OCI-LY7 (cell line): ENCODE data around the gene LAMTOR4. TPM values are rescaled to one million over a fixed set of nuclear protein-coding genes. Genes with fewer than 3 reads are reported as not detected.

Experiments
- BruUV-seq: library from RNA; stranded (reverse); fragments of 400-500 nt; replicated peaks from 2 replicates; lab custom pipeline; 2021; lab: Mats Ljungman, UMichigan
- CTCF ChIA-PET: fragments of 300-600 bp; sonication (Branson Sonifier 250); formaldehyde crosslinking; loops from one replicate; lab custom pipeline; 2022; ENCODE audit warnings: antibody characterized with exemption; ENCODE audit not compliant: unreplicated experiment; lab: Charles Lee
- POLR2A ChIA-PET: fragments of 300-600 bp; sonication (Branson Sonifier 250); formaldehyde crosslinking; loops from one replicate; lab custom pipeline; 2022; ENCODE audit warnings: antibody characterized with exemption; lab: Charles Lee
- DNase-seq: peaks from one replicate; pipeline ENCODE4 v3.0.0-alpha.2; 2015; ENCODE audit warnings: low spot score
- H2AFZ ChIP-seq: fragments of 200-600 bp; sonication (generic), shearing (Covaris generic); 2 replicates; pipeline ENCODE4 v1.6.1; 2014; ENCODE audit warnings: mild to moderate bottlenecking, antibody characterized with exemption, low read length, moderate library complexity
- H3K27ac ChIP-seq: fragments of 200-600 bp; sonication (generic); 2 replicates; pipeline ENCODE4 v1.5.1; 2014; ENCODE audit warnings: mixed run types, low read depth, mild to moderate bottlenecking, moderate library complexity, low read length, inconsistent platforms; ENCODE audit not compliant: poor library complexity, severe bottlenecking
- H3K36me3 ChIP-seq: fragments of 200-600 bp; sonication (generic); 2 replicates; pipeline ENCODE4 v1.6.1; 2014; ENCODE audit warnings: mild to moderate bottlenecking, antibody characterized with exemption, low read length, moderate library complexity, mixed read lengths; ENCODE audit not compliant: insufficient read depth
- H3K4me1 ChIP-seq: fragments of 200-600 bp; sonication (generic); 2 replicates; pipeline ENCODE4 v1.5.1; 2014; ENCODE audit warnings: mild to moderate bottlenecking, low read length; ENCODE audit not compliant: insufficient read depth, poor library complexity, severe bottlenecking
- H3K4me2 ChIP-seq: fragments of 200-600 bp; sonication (generic); 2 replicates; pipeline ENCODE4 v1.6.1; 2014; ENCODE audit warnings: mild to moderate bottlenecking, low read length
- H3K4me3 ChIP-seq: fragments of 200-600 bp; sonication (generic); 2 replicates; pipeline ENCODE4 v1.5.1; 2014; ENCODE audit warnings: mild to moderate bottlenecking, low read depth, low read length; ENCODE audit not compliant: poor library complexity, severe bottlenecking
- H3K79me2 ChIP-seq: fragments of 200-600 bp; sonication (generic); 2 replicates; pipeline ENCODE4 v1.6.1; 2016; ENCODE audit warnings: low read depth, mild to moderate bottlenecking, low read length, moderate library complexity, mixed read lengths; ENCODE audit not compliant: insufficient read depth
- H3K9me2 ChIP-seq: fragments of 200-600 bp; sonication (generic); 2 replicates; pipeline ENCODE4 v1.6.1; 2016; ENCODE audit warnings: mild to moderate bottlenecking, low read length, mixed read lengths; ENCODE audit not compliant: insufficient read depth
- H3K9me3 ChIP-seq: fragments of 200-600 bp; sonication (generic); 2 replicates; pipeline ENCODE4 v1.6.1; 2014; ENCODE audit warnings: mild to moderate bottlenecking, mixed run types, low read length, mixed read lengths
- H4K20me1 ChIP-seq: fragments of 200-600 bp; sonication (generic); 2 replicates; pipeline ENCODE4 v1.6.1; 2014; ENCODE audit warnings: mild to moderate bottlenecking, antibody characterized with exemption, low read length, moderate library complexity, mixed read lengths; ENCODE audit not compliant: insufficient read depth
- CTCF ChIP-seq: fragments of 200-600 bp; sonication (generic); conservative IDR thresholded peaks from 2 replicates; pipeline ENCODE4 v1.5.1; 2014; ENCODE audit warnings: mild to moderate bottlenecking, antibody characterized with exemption, low read length, moderate library complexity, mixed read lengths
- EZH2phosphoT487 ChIP-seq: fragments of 200-600 bp; sonication (generic); IDR thresholded peaks from 2 replicates; pipeline ENCODE4 v1.6.1; 2018; ENCODE audit warnings: low read depth, borderline replicate concordance, mild to moderate bottlenecking, mixed run types, antibody characterized with exemption, low read length, moderate library complexity, mixed read lengths
- intact Hi-C: fragments of 100-400 bp; cut with micrococcal nuclease; formaldehyde crosslinking; loops from one replicate; pipeline ENCODE4 v1.10.0; 2022; ENCODE audit not compliant: unreplicated experiment
- total RNA-seq, 2 experiments: library from RNA; depleted of rRNA in 1 of 2; stranded (reverse); fragments of >200 nt in 1 of 2; shearing (Covaris generic) in 1 of 2; gene quantifications; 2 replicates each; pipeline ENCODE4 v1.2.3, GENCODE V29; 2014 to 2022

Gene LAMTOR4
- total RNA-seq, 2 experiments from 2014 or later = 237 to 243 TPM

DNA sequence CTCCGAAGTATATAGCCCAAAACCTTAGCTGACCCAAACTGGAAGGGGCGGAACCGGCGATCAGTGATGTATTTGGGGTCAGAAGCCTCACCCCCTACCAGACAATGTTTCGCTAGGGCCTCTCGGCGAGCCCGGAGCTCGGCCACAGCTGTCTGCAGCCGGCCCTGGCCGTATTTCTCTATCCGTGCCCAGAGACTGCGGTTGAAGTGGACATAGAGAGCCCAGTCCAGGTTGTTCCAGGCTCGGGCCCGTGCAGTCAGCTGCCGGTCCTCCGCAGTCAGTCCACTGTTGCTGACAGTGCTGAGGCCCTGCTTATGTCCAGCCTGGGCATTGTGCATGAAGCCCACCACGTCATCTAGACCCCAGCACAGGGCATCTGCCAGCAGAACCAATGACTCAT lies 11.3 kb downstream of the LAMTOR4 start:
- CTCF ChIA-PET = interaction anchor here (0.6 kb wide), 1 partner anchor 11 kb away, joined by 3 read pairs; the partner anchor contains the start of gene LAMTOR4

GRCh38 chr7:100163006-100163531 lies 14.4 kb downstream of the LAMTOR4 start:
- Histone ChIP-seq H3K27ac (no peak overlapping the region), H3K4me3 (no peak overlapping the region), H3K79me2 (no peaks in the 10 kb centered on the region; the same call in 1 of the 2 replicates), H2AFZ (peak overlapping the region; percentile 50; the same call in 1 of the 2 replicates), H3K4me2 (peak overlapping the region; percentile 49), H3K36me3 (no peaks in the 10 kb centered on the region), H3K9me3 (no peaks in the 10 kb centered on the region), H3K4me1 (peaks cover 34% of the 10 kb centered on the region), H3K9me2 (no peaks in the 10 kb centered on the region), H4K20me1 (no peaks in the 10 kb centered on the region)
- intact Hi-C loops = no loop called here
- TF ChIP-seq EZH2phosphoT487 = no peak
- TF ChIP-seq CTCF = no peak
- no TSS peak for BruUV-seq
- CTCF ChIA-PET = interaction anchor here (1.3 kb wide), 1 partner anchor 14 kb away, joined by 3 read pairs; the partner anchor contains the start of gene LAMTOR4
- POLR2A ChIA-PET = interaction anchor here (0.6 to 1.2 kb wide), 6 partner anchors 9 to 233 kb away, joined by 3 to 7 read pairs (median 4); no protein-coding TSS in a partner anchor
- peak; percentile 40 for DNase-seq

More for the DNA sequence above, 11.3 kb downstream of the LAMTOR4 start:
- H3K27ac ChIP-seq = no peak overlapping the region
- TF ChIP-seq EZH2phosphoT487 (no peak), CTCF (no peak)
- H3K9me2 ChIP-seq = no peaks in the 10 kb centered on the region
- peaks cover 26% of the 10 kb centered on the region for H3K36me3 ChIP-seq
- DNase-seq = no peak
- no peak overlapping the region for H3K4me3 ChIP-seq
- no peak overlapping the region for H2AFZ ChIP-seq
- no peaks in the 10 kb centered on the region for H3K9me3 ChIP-seq
- no TSS peak for BruUV-seq
- peaks cover 10% of the 10 kb centered on the region; the same call in 1 of the 2 replicates for H4K20me1 ChIP-seq
- intact Hi-C loops = no loop called here
- H3K4me1 ChIP-seq = peaks cover 39% of the 10 kb centered on the region
- peaks cover 7% of the 10 kb centered on the region; the same call in 1 of the 2 replicates for H3K79me2 ChIP-seq
- H3K4me2 ChIP-seq = no peak overlapping the region
- POLR2A ChIA-PET = interaction anchor here (0.6 to 1.3 kb wide), 3 partner anchors 16 to 87 kb away, joined by 4 read pairs; no protein-coding TSS in a partner anchor

DNA sequence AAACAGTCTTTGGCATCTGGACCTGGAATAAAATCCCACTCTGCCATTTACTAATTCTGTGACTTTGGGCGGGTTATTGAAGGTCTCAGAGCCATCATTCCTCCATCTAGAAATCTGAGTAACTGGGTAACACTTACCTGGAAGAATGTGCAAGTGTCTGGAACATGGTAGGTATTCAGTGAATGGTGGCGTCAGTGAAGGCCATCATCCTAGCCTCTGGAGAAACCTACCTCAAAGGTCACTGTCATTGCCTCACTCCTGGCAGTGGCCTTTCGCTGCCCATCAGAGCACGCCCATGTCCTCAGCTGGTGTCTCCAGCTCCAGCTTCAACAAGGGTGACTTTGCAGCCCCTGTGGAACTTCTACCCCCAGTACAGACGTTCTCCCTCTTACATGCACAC lies 15.2 kb downstream of the LAMTOR4 start:
- no peaks in the 10 kb centered on the region for H3K79me2 ChIP-seq
- POLR2A ChIA-PET = interaction anchor here (0.6 to 1.2 kb wide), 6 partner anchors 9 to 232 kb away, joined by 3 to 7 read pairs (median 4); no protein-coding TSS in a partner anchor
- H3K4me3 ChIP-seq = no peak overlapping the region
- H3K27ac ChIP-seq = no peak overlapping the region
- CTCF ChIA-PET = interaction anchor here (1.3 kb wide), 1 partner anchor 15 kb away, joined by 3 read pairs; the partner anchor contains the start of gene LAMTOR4
- intact Hi-C loops = no loop called here
- H3K36me3 ChIP-seq = no peaks in the 10 kb centered on the region
- no peak for DNase-seq
- no peaks in the 10 kb centered on the region for H3K9me3 ChIP-seq
- peaks cover 40% of the 10 kb centered on the region for H3K4me1 ChIP-seq
- H4K20me1 ChIP-seq = no peaks in the 10 kb centered on the region
- H3K9me2 ChIP-seq = no peaks in the 10 kb centered on the region
- TF ChIP-seq CTCF = no peak
- no peak for TF ChIP-seq EZH2phosphoT487
- no peak overlapping the region for H2AFZ ChIP-seq
- no TSS peak for BruUV-seq
- H3K4me2 ChIP-seq = no peak overlapping the region
